ENCODE data around the gene SLC26A6.
A peak's percentile ranks its signal among the peaks of the same experiment; 100 is the strongest.

Gene SLC26A6

GRCh38 chr3:48660800-48661400, 25.6 kb upstream of the SLC26A6 start:
- DNase-seq = no peak

DNA sequence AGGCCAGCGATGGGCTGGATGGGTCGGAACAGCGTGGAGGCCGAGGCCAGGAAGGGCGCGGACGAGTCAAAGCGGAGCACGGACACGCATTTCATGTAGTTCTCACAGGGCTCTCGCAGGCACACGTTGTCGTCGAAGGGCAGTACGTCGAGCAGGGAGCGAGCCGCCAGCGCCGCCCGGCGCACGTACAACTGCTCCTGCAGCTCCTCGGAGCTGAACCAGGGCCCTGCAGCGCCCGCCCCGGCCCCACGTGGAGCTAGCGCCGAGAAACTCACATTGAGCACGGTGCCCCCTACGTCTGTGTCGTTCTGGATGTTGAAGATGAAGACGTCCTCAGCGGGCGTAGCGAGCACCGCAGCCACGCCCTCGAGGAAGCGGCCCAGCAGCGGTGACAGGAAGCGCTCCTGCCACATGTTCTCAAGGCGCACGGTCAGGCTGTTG, 21.6 kb upstream of the SLC26A6 start:
- no peak for DNase-seq

- no peak for DNase-seq
Observed at GRCh38 chr3:48656061-48656840, 21.0 kb upstream of the SLC26A6 start.

DNA sequence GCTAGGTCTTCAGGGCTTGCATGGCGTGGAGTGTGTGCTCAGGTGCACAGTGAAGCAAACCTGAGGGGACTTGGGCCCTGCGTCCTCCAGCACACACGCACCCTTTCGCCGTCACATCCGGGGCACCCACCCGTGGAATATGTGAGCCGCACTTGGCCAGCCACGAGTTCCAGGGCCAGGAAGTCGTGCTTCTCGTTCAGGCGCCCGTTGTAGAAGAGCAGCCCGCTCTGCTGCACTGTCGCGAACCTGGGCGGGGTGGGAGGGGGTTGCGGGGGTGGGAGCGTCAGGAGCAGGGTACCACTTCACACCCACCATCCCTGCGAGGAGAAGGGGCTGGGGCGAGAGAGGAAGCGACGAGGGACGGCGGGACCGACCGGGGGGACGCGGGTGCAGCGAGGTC, 20.3 kb upstream of the SLC26A6 start:
- no peak for DNase-seq

DNA sequence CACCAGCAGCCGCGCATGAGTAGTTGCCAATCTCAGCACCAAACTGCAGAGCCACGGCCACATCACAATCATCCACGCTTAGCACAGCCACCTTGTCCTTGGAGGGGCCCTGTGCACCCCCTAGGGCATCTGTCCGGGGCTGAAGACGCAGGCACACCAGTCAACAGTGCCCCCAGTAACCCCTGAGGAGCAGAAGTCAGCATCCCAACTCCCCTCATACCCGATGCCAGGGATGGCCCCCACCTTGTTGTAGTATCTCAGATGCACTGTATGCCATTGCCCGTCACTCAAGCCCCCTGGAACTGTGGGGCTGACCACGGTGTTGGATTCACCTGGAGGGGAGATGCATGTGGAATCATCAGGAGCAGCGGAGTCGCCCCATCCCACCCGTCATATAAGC, 19.8 kb upstream of the SLC26A6 start:
- no peak for DNase-seq

GRCh38 chr3:48652923-48653715, 17.9 kb upstream of the SLC26A6 start:
- no peak for DNase-seq

- no peak for DNase-seq
Observed at GRCh38 chr3:48651771-48652170, 16.5 kb upstream of the SLC26A6 start.

- no peak for DNase-seq
Observed at GRCh38 chr3:48650723-48651122, 15.5 kb upstream of the SLC26A6 start.

DNA sequence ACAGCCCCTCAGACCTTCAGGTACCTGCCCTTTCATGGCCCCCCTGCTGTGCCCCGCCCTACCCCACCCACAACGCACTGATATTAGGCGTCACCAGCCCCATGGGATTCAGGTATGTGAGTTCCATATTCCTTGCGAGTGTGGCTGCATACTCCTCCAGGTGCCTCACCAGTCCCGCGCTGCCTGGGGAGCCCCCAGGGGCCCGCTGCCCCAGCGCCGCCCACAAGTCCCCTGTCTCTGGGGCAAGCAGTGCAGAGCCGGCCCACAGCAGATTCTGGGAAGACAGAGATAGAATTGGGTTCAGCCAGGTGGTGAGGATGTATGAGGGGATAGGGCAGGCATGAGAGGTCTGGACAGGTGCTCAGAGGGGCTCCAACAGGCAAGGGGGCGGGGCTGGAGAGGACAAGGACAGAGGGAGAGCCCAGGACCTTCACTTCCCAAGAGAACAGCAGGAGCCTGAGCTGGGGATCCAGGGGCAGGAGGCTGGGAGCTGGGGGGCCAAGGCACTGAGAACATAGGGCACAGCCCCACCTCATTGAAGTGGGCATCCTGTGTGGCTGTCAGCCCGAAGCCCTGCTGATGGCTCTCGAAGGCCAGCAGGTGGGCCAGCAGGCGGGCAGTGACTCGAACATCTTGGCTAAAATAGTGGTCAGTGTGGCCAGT, 13.1 kb upstream of the SLC26A6 start:
- no peak for DNase-seq

DNA sequence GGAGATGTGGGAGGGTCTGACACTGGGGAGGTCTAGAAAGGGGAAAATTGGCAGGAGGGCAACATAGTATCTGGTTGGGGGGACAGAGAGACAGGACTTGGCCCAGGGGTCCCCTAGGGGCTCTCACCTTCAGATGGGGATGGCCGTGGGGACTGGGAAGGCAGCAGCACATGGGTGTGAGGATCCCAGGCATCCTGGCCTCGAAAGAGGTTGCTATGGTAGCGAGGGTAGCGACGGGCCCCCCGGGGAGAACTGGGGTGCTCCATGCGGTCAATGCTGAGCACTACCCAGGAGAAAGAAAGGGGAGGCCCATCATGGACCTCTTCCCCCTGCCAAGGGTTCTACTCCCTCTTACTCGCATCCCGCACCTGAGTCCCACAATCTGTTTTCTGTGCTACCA, 12.5 kb upstream of the SLC26A6 start:
- no peak for DNase-seq

- no peak for DNase-seq
Observed at GRCh38 chr3:48644898-48645760, 9.9 kb upstream of the SLC26A6 start.

DNA sequence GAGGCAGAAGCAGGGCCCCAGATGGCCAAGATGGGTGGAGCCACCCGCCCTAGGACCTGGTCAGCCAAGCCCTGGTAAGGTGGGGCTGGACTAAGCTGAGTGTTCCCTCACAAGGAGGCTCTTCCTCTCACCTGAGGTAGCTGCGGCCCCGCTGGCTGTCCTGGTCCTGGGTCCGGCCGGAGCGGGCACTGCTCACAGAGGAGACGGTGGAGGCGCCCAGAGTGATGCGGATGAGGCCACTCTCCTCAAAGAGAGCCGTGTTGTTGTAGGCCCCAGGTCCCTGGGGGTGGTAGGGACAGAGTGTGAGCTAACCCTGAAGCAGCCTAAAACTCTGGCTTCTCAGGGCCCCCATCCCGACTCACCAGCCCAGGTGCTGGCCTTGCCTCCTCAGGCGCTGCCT, 7.3 kb upstream of the SLC26A6 start:
- DNase-seq = no peak

GRCh38 chr3:48641396-48641795, 6.1 kb upstream of the SLC26A6 start:
- no peak for DNase-seq

DNA sequence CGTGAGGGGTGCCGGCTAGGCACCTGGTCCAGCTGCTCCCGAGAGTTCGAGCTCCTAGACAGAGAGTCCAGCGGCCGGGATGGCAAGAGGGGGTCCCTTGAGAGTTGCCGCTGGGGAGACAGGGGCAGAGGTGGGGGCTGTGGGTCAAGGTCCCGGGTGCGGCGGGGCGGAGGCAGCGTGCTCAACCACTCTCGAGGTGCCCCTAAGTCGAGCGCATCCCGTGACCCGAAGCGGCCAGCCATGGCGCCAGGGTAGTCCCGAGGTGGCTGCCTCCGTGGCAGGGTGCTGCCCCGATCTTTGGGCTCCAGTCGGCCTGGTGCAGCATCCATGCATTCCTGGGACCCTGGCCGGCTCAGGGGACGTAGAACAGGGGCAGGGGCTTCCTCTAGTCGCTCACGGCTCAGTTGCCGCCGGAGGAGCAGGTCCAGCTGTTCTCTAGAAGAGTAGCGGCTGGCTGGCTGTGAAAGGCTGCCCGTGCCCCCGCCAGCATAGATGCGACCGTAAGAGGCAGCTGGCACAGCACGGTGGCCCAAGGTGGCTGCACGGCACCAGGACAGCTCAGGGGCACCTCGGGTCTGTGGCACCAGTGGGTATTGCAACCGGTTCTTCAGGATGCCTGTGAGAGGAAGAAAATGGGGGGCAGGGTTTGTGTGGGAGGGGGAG, 4.8 kb upstream of the SLC26A6 start:
- no peak for DNase-seq

DNA sequence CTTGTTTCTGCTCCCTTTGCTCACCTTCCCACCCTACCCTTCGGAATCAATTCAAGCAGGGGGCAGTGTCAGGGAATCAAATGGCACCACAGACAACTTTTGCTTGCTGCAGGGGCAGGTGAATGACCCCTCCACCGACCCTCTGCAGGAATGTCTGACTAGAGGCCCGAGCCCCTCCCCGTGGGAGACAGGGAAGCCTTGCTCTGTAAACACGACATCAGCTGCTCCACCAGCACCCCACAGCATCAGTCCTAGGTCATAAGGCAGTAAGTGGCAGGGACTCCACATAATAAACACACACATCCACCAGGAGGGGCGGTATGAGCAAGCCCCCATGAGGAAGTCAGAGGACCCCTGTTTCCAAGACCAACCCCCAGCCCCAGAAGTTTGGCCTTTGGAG, 2.0 kb upstream of the SLC26A6 start:
- no peak for DNase-seq

GRCh38 chr3:48636149-48636655, 941 bp upstream of the SLC26A6 start:
- no peak for DNase-seq

DNA sequence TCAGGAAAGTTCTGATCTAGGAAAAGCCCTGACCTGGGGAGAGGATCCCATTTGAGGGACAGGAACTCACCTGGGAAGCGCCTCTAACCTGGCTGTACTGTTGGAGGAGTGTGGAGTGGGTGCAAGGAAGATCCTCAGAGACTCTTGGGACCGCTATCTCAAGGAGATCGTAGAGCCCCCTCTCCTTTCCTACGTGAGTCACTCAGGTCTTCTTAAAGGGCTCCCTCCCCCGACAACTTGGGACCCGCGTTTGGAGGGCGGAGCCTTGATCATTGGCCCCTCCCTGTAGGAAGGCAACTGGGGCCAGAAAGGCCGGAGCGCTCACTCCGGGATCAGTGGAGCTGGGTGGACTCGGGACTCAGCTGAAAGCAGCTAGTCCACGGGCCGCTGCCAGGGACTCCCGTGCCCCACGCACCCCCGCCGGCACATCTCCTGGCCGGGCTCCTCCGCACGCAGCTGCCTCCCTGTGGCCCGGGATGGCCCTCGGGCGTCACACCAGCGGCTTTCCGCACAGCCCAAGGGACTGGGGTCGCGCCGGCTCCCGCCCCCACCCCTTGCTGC, 520 bp downstream of the SLC26A6 start:
- DNase-seq = peak; percentile 79

- DNase-seq = no peak
Observed at GRCh38 chr3:48633743-48634142, 1.5 kb downstream of the SLC26A6 start.

DNA sequence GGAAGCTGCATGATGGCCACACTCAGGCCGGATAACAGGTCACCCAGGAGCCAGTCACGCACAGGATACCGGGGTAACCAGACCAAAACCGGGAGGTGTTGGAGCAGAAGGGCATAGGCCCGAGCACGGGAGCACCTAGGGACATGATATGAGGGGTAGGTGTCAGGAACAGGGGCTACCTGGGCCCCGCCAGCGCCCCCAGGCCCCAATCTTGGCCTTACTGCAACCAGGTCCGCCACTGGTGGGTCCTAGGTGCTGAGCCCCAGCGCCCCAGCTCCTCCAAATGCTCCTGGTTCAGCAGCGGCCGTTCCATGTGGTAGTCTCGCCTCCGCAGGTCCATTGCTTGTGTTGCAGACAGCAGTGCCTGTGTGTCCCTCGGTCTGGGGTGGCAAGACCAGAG, 2.0 kb downstream of the SLC26A6 start:
- DNase-seq = no peak

DNA sequence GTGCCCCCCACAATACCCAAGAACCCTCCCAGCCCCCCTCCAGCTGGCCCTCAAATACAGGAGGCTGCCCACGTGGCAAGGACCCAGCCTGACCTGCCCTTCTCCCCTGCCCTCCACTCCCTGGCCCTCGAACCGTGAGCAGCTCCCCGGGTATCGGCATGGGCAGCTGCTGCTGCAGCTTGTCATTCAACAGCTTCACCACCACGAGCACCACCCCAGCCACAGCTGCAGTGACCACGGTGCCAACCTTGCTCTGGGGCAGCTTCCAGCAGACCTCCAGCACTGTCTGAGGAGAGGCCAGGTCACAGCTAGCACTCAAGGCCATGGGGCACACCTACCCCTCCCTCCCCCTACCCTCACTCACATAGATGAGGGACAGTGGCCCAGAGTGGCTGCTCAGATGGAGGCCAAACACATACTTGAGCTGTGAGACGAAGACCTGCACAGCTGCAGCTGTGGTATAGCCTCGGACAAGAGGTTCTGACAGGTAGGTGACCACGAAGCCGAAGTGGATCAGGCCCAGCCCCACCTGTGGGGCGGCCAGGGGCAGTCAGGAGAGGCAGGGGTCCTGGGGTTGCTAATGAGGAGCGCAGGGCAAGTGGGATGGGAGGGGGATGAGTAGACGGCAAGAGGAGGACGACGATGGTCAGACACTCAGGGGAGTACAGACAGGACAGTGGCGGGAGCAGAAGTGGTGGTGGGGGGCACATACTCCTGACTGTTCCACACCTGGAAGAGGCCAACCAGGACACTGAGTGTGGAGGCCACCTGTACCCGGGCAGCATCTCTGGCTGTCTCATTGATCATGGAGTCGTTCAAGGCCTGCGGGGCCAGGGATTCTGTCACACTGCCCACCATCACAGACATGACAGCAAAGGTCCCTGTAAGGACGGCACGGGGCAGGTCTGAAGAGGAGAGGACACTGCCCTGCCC, 3.5 kb downstream of the SLC26A6 start:
- DNase-seq = no peak
